Erythroblast (primary cell): ENCODE measurements around the gene KIF19.

Experiments used
- GATA1 ChIP-seq: IDR thresholded peaks from 2 replicates; pipeline ENCODE4 v1.6.1; 2011; ENCODE audit warnings: low read depth, mild to moderate bottlenecking, control low read depth, low read length, moderate library complexity
- POLR2A ChIP-seq: IDR thresholded peaks from 2 replicates; pipeline ENCODE4 v1.6.1; 2011; ENCODE audit warnings: mild to moderate bottlenecking, low read length

- TF ChIP-seq POLR2A (no peak), GATA1 (no peak)
These were observed 11.1 kb upstream of the KIF19 start for GRCh38 chr17:74314877-74315276.
